GM21526 (cell line): ENCODE measurements around the gene EMC8.

ENCODE experiments used
- ATAC-seq: cut with Tn5 transposase; IDR thresholded peaks from one replicate; pipeline ENCODE4 v1.9.1; 2021; ENCODE audit warnings: moderate library complexity; ENCODE audit not compliant: unreplicated experiment, low FRiP score

EMC8 gene

DNA sequence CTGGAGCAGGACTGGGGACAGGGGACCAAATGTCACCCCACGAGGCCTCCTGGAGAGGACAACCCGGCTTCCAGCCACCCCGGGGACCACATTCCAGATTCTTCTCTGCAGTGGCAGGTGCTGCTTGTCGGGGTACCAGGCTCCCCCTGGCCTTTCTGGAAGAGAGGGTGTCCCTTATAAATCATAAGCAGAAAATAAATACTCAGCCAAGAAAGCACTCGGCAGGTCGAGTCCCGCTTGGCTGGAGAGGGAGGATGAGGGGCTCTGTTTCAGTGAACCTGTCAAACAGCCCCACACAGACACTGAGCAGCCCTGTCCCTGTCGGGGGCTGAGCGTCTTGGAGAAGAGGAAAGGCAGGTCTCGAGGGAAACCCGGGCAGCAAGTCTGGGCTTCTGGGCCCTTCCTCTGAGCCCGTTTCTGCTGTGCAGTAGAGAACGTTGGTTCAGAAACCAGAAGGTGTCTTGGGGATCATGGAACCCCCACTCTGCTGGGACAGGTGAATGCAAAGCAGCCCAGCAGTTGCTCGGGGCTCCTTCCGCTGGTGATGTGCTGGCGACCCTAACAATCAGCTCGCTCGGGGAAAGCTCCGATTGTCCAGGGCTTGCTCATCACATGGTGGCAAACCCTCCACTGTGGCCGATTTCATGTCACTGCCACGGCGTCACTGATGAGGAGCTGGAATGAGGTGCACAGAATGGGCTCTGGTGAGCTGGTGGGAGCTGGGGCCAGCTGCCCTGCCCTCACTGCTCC, 36.8 kb upstream of the EMC8 start:
- ATAC-seq, result no peak

DNA sequence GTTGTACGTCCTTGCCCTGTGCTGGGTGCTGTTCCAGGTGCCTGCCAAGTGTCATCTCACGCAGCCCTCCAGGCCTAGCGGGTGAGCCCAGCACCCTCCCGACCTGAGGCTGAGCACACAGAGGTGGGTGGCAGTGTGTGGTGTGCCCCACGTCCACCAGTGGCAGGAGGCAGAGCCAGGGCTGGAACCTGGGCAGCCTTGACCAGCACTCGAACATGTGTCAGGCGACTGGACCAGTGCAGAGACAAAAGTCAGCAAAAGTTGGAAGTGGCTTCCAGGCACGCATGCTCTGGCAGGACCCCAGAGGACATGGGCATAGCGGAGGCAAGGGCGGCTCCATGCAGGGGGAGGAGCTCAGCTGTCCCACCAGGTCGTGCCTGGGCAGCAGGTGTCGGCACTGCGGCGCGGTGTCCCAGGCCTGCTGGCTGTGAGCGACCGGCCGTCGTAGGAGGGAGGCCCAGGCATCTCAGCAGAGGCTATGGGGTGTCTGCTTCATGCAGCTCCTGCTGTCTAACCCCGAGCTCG, 35.9 kb upstream of the EMC8 start:
- ATAC-seq, result no peak

GRCh38 chr16:85834741-85835140, 35.4 kb upstream of the EMC8 start:
- ATAC-seq, result no peak

GRCh38 chr16:85833219-85833920, 34.0 kb upstream of the EMC8 start:
- ATAC-seq, result no peak

DNA sequence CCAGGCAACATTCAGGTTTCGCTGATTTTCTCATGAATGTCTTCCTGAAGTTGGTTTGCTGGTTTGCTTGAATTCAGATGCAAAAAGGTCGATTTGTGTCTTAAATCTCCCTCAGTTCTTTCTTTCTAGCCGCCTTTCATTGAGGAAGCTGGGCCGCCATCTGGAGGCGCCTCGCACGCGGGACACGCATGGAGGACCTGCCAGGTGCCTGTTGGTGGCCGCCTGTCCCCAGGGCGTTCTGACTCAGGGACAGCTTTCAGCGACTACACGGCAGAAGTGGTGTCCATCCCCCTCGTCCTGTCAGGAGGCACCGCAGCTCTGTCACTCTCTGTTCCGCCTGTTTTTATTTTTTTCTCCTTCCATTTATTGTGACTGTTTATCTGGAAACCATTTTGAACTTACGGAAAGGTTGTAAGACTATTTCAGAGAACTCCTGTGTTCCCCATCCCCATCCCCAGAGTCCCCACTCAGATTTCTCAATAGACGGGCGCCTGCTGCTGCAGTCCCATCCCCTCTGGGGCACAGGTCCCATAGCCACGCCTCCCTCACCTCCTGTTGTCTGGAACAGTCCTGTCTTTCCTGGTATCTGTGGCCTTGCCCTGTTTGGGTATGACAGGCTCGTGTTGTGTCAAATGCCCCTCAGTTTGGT, 33.4 kb upstream of the EMC8 start:
- ATAC-seq, result no peak

DNA sequence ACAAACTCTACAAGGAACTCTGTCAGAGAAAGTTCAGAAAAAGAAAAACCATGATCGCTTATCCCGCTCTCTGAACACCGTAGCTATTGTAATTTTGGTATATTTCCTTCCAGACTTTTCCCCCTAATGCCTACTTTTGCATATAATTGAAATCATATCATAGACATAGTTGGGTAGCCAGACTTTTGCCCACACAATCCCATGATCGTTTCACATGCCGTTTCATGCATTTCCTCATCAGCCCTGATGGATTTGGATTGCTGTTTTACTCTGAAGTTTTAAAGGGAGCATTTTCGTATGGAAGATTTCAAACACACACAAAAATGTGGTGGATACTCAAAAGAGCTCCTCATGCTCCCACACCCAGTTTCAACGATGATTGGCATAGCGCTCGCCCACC, 31.5 kb upstream of the EMC8 start:
- ATAC-seq, result no peak

DNA sequence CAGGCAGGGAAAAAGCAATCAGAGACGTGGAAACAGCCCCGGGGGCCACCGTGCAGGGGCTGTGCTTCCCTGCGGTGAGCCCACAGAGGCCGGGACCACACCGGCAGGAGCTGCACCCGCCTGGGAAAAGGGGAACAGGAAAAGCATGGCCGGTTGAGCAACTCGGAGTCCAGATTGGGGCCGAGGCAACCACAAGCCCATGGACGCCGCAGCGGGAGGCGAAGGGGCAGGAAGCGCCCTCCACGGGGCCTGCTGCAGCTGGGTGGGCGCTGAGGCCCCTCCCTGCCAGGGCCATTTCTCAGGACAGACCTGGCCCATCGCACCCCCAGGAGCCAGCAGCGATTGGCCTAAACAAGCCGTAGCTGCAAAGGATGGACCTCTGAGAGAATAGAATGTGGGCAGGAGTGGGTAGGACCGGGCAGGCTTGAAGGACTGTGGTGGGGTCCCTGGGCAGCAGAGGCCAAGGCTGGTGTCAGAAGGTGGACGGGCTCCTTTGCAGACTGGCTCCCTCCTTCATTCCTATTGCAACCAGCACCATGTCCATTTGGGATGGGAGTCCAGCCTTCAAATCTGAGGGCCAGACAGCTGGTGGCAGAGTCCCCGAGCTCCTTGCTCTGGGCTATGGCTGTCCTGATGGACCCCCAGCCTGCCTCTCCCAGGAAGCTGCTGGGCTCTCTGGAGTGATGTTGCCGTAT, 30.6 kb upstream of the EMC8 start:
- ATAC-seq, result no peak

DNA sequence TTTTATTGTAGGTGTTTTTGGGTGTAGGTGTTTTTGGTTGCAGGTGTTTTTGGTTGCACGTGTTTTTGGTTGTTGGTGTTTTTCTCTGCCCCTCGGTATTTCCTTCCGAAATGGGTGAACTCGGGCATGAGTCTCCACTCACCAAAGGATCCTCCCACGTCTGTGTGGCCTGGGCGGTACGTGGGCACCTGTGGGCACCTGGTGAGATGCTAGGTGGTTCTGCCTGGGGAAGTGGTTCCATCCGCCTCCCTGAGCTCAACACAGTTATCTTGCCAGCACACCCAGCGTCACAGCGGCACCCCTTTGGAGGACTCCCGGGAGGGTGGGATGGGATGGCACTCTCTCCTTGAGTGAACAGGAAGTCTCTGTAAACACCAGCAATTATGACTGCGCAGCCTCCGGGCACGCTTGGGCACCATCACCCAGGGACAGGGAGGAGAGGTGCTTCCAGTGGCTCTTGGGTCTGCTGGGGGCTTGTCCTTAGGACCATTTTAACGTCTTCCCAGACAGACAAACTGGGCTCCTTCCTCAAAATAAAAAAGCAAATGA, 29.9 kb upstream of the EMC8 start:
- ATAC-seq, result no peak

- ATAC-seq, result no peak
These were observed 28.8 kb upstream of the EMC8 start for GRCh38 chr16:85828166-85828565.

DNA sequence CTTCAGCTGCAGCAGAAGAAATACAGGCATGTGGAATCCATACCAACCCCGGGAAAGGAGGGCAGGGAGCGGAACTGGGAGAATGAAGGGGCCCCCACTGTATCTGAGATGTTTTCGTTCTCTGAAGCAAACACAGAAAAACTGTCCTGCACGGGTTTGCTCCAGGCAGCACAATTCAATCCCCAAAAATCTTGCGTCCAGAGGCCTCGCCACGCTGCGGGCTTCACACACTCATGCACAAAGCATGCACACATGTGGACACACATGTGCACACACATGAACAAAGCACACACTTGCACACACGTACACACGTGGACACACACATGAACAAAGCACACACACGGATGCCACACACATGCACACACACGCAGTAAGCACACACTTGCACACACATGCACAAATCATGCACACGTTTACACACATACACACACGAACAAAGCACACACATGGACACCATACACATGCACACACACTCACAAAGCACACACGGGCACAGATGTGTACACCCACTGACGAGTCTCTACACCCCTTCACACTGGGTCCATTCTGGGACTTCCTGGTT, 27.4 kb upstream of the EMC8 start:
- ATAC-seq, result no peak

- ATAC-seq, result no peak
These were observed 26.0 kb upstream of the EMC8 start for GRCh38 chr16:85825326-85825725.

DNA sequence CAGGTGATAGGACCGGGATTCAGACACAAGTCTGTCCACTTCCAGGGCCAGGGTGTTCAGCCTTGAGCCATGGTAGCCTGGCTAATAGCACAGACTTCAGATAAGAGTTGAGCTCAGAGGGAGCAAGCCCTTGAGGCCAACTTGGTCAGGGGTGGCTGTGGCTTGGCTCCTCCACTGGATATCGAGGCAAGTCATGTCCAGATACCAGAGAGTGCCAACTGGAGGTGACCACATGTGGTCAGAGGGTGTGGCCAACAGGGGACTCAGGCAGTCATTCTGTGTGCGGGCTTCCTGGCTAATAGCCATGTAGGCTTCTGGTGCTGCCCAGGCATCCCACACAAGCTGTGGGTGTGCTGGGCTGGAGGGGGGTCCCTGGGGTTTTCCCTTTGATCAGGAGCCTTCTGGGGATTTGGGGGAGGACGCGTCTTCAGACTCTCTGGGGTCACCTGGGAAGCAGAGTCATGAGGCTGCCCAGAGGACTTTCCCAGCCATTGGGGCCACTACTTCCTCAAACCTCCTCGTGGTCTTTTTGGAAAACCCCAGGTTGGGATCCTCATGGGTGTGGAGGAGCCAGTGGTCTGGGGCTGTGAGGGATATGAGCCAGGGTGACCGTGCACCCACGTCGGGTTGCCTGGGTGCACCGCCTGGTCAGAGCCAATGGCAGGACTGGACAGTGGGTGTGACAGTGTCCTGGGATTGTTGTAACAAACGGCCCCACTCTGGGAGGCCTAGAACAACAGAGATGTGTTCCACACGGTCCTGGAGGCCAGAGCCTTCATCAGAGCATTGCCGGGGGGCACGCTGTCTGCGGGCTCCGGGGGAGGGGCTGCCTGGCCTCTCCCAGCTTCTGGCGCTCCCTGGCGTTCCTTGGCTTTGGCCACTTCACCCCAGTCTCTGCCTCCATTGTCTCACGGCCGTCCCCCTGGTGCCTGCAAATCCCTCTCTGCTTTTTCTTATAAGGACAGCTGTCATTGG, 25.1 kb upstream of the EMC8 start:
- ATAC-seq, result no peak

DNA sequence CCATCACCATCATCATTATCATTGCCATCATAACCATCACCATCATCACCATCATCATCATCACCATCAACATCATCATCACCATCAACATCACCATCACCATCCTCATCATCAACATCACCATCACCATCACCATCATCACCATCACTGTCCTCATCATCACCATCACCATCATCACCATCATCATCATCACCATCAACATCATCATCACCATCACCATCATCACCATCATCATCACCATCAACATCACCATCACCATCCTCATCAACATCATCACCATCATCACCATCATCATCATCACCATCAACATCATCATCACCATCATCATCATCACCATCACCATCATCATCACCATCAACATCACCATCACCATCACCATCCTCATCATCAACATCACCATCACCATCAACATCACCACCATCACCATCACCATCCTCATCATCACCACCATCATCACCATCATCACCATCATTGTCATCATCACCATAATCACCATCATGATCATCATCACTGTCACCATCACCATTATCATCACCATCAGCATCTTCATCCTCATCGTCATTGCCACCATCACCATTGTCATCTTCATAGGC, 24.1 kb upstream of the EMC8 start:
- no peak for ATAC-seq

DNA sequence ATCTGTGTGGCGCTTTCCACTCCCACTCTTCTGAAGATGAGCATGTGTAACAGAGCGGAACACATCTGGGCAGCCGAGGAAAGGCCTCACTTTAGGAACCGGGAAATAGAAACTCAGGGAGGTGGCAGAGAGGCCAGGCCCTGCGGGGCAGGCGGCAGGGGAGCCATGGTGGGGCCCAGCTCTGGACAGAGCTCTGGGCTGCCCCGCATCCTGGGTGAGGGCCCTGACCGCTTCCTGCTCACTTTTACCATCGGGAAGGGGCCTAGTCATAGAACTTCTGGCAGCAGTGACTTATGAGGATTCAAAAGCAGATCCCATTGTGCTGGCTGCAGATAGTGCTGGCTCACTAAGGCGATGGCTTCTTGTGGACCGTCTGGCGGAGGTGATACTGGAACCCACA, 22.8 kb upstream of the EMC8 start:
- ATAC-seq, result no peak

DNA sequence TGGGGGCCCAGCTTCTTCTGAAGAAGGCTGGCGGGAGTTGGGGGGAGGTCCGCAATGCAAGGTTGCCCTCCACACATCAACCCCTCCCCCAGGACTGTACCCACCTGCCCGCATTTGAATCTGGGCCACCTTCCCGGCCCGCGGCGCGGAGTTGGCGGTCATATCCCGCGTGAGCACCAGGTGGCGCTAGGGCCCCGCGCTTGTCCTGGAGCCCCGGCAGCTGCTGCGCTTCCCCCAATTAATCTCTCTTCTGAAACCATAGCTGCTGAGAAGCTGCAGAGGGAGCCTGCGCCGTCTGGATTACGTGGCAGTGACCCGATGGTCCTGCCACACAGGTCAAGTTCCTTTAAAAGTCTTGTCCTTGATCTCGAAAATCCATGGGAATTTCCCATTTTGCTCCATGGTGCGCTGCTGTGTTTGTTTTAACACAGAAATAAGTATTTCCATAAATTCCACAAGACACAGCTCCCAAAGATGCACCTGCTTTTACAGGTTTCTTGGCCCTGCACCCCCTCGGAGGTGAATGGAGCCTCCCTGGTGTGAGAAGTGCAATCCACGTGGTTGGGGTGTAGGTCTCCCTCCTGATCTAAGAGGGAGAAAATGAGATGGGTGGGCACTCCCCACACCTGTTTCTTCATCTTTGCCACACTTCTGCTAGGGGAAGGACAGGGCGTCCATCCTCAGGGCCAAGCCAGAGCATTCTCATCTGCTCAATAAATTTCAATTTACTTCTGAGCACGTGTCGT, 22.2 kb upstream of the EMC8 start:
- peak; percentile 79 for ATAC-seq

DNA sequence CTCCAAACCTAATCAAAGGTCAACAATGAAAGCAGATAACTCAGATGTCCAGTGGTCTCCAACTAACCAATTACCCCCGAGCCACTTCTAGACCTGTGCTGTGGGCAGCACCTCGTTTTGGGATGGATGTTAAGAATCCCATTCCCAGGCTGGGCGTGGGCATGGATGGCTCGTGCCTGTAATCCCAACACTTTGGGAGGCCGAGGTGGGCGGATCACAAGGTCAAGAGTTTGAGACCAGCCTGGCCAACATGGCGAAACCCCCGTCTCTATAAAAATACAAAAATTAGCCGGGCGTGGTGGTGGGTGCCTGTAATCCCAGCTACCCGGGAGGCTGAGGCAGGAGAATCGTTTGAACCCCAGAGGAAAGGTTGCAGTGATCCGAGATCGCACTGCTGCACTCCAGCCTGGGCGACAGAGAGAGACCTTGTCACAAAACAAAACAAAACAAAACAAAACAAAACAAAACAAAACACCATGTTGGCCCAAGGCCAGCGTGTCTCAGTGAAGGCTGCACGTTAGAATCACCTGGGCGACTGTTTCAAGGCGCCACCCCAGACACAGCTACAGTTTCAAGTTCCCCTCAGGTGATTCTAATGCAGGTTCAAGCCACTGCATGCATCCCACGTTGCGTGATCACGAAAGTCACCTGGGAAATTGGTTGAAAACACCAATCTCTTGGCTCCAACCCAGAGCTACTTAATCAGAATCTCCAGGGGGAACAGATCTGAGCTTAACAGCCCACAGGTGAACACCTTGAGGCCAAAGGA, 21.4 kb upstream of the EMC8 start:
- ATAC-seq, result no peak

- ATAC-seq, result no peak
These were observed 20.4 kb upstream of the EMC8 start for GRCh38 chr16:85819771-85820170.
